Measurements from ENCODE around the gene ST6GAL1.

The ST6GAL1 gene

GRCh38 chr3:187084126-187084525 is 153.8 kb downstream of the ST6GAL1 start:
- no peak for DNase-seq

- no peak for DNase-seq
Observed at GRCh38 chr3:187084580-187084979, 154.3 kb downstream of the ST6GAL1 start.

GRCh38 chr3:187085021-187085666 is 154.8 kb downstream of the ST6GAL1 start:
- DNase-seq: no peak

- no peak for DNase-seq
Observed at GRCh38 chr3:187085933-187086332, 155.6 kb downstream of the ST6GAL1 start.

- no peak for DNase-seq
Observed at GRCh38 chr3:187086831-187087230, 156.5 kb downstream of the ST6GAL1 start.

GRCh38 chr3:187088701-187089100 is 158.4 kb downstream of the ST6GAL1 start:
- DNase-seq: no peak

GRCh38 chr3:187093320-187093719 is 163.0 kb downstream of the ST6GAL1 start:
- DNase-seq: no peak

GRCh38 chr3:187098923-187099512 is 168.7 kb downstream of the ST6GAL1 start:
- peak; percentile 65 for DNase-seq

- DNase-seq: peak; percentile 88
Observed at GRCh38 chr3:187101184-187102072, 171.1 kb downstream of the ST6GAL1 start.

GRCh38 chr3:187102073-187102634 is 171.8 kb downstream of the ST6GAL1 start:
- DNase-seq: no peak

- no peak for DNase-seq
Observed at GRCh38 chr3:187103251-187103650, 172.9 kb downstream of the ST6GAL1 start.

GRCh38 chr3:187104342-187104741 is 174.0 kb downstream of the ST6GAL1 start:
- no peak for DNase-seq

GRCh38 chr3:187104933-187105332 is 174.6 kb downstream of the ST6GAL1 start:
- DNase-seq: no peak

- no peak for DNase-seq
Observed at GRCh38 chr3:187105700-187106099, 175.4 kb downstream of the ST6GAL1 start.

GRCh38 chr3:187107989-187108388 is 177.7 kb downstream of the ST6GAL1 start:
- no peak for DNase-seq

GRCh38 chr3:187110156-187110555 is 179.8 kb downstream of the ST6GAL1 start:
- no peak for DNase-seq

GRCh38 chr3:187112934-187113793 is 182.8 kb downstream of the ST6GAL1 start:
- peak; percentile 71 for DNase-seq

GRCh38 chr3:187114511-187114910 is 184.2 kb downstream of the ST6GAL1 start:
- DNase-seq: no peak

GRCh38 chr3:187120326-187120725 is 190.0 kb downstream of the ST6GAL1 start:
- no peak for DNase-seq

- DNase-seq: no peak
Observed at GRCh38 chr3:187122261-187122660, 191.9 kb downstream of the ST6GAL1 start.

- DNase-seq: no peak
Observed at GRCh38 chr3:187125319-187126031, 195.1 kb downstream of the ST6GAL1 start.
